ENCODE data around the gene FEM1A. TPM values are rescaled to one million over a fixed set of nuclear protein-coding genes. Genes with fewer than 3 reads are reported as not detected.

FEM1A gene
- total and polyA plus RNA-seq, 9 of the 15 experiments (the other 6 are each of a cell fraction or from before 2014, with no cell fraction given), result 0.08 to 19.0 (median 6.8) TPM

DNA sequence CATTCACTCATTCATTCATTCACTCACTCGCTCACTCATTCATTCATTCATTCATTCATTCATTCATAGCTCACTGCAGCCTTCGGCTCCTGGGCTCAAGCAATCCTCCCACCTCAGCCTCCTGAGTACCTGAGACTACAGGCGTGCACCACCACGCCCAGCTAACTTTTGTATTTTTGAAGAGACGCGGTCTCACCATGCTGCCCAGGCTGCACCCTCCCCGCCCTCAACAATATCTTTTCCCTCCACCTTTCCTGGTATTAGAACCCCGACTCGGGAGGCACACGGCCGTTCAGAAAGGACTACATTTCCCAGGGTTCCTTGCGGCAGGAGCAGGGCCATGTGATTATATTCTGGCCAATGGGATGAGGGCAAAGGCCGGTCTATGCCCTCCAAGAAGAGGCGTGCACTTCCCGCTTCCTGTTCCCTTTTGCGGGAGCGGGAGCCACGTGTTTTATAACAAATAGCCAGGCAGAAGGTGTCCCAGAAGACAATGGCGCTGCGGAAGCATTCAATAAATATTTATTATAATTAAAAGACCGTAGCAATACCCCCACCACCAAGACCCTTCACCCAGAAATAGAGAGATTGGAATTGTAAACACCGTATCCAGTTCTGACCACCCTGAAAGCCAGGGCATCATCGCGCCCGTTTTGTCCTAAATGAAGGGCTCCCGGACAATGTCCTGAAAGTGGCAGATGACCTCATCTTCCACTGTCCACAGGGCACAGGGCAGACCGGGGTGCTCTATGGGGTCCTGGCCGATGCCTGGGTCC lies 24.1 kb downstream of the FEM1A start (continued):
- TF ChIP-seq, protein P1, sequence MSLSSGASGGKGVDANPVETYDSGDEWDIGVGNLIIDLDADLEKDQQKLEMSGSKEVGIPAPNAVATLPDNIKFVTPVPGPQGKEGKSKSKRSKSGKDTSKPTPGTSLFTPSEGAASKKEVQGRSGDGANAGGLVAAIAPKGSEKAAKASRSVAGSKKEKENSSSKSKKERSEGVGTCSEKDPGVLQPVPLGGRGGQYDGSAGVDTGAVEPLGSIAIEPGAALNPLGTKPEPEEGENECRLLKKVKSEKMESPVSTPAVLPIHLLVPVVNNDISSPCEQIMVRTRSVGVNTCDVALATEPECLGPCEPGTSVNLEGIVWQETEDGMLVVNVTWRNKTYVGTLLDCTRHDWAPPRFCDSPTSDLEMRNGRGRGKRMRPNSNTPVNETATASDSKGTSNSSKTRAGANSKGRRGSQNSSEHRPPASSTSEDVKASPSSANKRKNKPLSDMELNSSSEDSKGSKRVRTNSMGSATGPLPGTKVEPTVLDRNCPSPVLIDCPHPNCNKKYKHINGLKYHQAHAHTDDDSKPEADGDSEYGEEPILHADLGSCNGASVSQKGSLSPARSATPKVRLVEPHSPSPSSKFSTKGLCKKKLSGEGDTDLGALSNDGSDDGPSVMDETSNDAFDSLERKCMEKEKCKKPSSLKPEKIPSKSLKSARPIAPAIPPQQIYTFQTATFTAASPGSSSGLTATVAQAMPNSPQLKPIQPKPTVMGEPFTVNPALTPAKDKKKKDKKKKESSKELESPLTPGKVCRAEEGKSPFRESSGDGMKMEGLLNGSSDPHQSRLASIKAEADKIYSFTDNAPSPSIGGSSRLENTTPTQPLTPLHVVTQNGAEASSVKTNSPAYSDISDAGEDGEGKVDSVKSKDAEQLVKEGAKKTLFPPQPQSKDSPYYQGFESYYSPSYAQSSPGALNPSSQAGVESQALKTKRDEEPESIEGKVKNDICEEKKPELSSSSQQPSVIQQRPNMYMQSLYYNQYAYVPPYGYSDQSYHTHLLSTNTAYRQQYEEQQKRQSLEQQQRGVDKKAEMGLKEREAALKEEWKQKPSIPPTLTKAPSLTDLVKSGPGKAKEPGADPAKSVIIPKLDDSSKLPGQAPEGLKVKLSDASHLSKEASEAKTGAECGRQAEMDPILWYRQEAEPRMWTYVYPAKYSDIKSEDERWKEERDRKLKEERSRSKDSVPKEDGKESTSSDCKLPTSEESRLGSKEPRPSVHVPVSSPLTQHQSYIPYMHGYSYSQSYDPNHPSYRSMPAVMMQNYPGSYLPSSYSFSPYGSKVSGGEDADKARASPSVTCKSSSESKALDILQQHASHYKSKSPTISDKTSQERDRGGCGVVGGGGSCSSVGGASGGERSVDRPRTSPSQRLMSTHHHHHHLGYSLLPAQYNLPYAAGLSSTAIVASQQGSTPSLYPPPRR (CRISPR knock-in tag; IDR thresholded peaks at IDR 0.05; ENCODE audit: borderline replicate concordance), result no peak
- TF ChIP-seq CBX5 (IDR thresholded peaks at IDR 0.05; ENCODE audit: borderline replicate concordance, low read depth), result no peak
- TF ChIP-seq MCM2 (IDR thresholded peaks at IDR 0.05; ENCODE audit: low read depth), result no peak
- no peak for TF ChIP-seq ZNF780A (CRISPR knock-in tag; IDR thresholded peaks at IDR 0.05)
- no peak for TF ChIP-seq SLC30A9 (CRISPR knock-in tag; IDR thresholded peaks at IDR 0.05)
- TF ChIP-seq, protein P2, sequence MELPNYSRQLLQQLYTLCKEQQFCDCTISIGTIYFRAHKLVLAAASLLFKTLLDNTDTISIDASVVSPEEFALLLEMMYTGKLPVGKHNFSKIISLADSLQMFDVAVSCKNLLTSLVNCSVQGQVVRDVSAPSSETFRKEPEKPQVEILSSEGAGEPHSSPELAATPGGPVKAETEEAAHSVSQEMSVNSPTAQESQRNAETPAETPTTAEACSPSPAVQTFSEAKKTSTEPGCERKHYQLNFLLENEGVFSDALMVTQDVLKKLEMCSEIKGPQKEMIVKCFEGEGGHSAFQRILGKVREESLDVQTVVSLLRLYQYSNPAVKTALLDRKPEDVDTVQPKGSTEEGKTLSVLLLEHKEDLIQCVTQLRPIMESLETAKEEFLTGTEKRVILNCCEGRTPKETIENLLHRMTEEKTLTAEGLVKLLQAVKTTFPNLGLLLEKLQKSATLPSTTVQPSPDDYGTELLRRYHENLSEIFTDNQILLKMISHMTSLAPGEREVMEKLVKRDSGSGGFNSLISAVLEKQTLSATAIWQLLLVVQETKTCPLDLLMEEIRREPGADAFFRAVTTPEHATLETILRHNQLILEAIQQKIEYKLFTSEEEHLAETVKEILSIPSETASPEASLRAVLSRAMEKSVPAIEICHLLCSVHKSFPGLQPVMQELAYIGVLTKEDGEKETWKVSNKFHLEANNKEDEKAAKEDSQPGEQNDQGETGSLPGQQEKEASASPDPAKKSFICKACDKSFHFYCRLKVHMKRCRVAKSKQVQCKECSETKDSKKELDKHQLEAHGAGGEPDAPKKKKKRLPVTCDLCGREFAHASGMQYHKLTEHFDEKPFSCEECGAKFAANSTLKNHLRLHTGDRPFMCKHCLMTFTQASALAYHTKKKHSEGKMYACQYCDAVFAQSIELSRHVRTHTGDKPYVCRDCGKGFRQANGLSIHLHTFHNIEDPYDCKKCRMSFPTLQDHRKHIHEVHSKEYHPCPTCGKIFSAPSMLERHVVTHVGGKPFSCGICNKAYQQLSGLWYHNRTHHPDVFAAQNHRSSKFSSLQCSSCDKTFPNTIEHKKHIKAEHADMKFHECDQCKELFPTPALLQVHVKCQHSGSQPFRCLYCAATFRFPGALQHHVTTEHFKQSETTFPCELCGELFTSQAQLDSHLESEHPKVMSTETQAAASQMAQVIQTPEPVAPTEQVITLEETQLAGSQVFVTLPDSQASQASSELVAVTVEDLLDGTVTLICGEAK (IDR thresholded peaks at IDR 0.05), result peak; percentile 88
- TF ChIP-seq, protein P2 (CRISPR knock-in tag; IDR thresholded peaks at IDR 0.05), result no peak
- TF ChIP-seq MTA3 (IDR thresholded peaks at IDR 0.05; ENCODE audit: borderline replicate concordance), result peak; percentile 25; the same call in 1 of the 2 replicates
- no peak for TF ChIP-seq JUND (IDR thresholded peaks at IDR 0.05; ENCODE audit: borderline replicate concordance, low read depth, low read length)
- TF ChIP-seq JUND (tag; IDR thresholded peaks at IDR 0.05; ENCODE audit: borderline replicate concordance, low read depth, low read length), result no peak
- no peak for TF ChIP-seq KAT7 (CRISPR knock-in tag; IDR thresholded peaks at IDR 0.05; ENCODE audit: borderline replicate concordance)
- no peak for TF ChIP-seq HNRNPUL1 (IDR thresholded peaks at IDR 0.05; ENCODE audit: low read length)
- TF ChIP-seq TBP (optimal IDR thresholded peaks at IDR 0.05; ENCODE audit: low read depth, low read length), result peak; percentile 52
- TF ChIP-seq ELF4 (CRISPR knock-in tag; IDR thresholded peaks at IDR 0.05), result peak; percentile 45; the same call in 1 of the 2 replicates
- peak; percentile 88 for TF ChIP-seq GABPB1 (CRISPR knock-in tag; IDR thresholded peaks at IDR 0.05)
